Activated naive CD4-positive, alpha-beta T cell (primary cell): Measurements from ENCODE around the gene RNF152.
"Not testable (repeated sequence)": the region's sequence is repeated elsewhere in the genome, so short reads cannot be mapped to it uniquely, and the experiment has no call there.

Experiments
- DNase-seq, 4 experiments: peaks; one replicate each; lab custom pipeline; 2025; lab: John Stamatoyannopoulos, UW

The RNF152 gene

GRCh38 chr18:61821748-61822147 is 71.1 kb downstream of the RNF152 start:
- no peak for DNase-seq

DNA sequence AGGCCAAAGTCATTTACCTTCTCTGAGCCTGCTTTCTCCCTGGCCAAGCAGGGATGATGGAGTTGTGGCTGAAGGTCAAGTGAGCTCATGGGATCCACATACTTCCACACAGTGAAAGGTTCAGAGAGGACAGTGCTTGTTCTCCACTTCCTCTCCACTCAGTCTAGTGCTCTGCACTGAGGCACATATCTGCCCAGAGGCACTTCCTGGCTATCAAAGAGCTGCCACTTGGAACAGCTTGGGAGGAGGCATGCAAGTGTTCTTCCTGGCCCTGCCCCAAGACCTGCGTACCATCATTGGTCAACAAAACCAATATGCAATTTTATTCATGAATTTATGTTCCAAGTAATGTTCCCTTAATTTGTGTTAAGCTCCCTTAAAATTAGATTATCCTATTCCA is 71.9 kb downstream of the RNF152 start:
- DNase-seq, result no peak

DNA sequence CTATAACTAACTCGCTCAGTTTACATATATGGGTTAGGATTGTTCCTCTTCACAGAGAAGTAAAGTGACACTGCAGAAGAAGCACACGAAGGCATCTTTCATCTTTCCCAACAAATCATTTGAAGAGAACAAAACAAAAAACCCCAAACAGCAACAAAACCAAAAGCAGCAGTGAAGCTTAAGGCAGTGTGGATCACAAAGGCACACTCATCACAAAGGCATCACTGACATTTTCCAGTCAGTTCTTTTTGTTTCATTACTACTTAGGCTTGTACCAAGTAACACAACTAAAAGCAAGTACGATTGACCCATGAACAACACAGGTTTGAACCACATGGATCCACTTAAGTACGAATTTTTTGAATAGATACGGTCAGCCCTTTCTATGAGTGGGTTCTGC is 75.7 kb downstream of the RNF152 start:
- no peak for DNase-seq

GRCh38 chr18:61815885-61816470 is 76.8 kb downstream of the RNF152 start:
- DNase-seq, result no peak

GRCh38 chr18:61808286-61808685 is 84.5 kb downstream of the RNF152 start:
- no peak for DNase-seq

- no peak for DNase-seq
Measured at GRCh38 chr18:61803393-61803792, 89.4 kb downstream of the RNF152 start.

DNA sequence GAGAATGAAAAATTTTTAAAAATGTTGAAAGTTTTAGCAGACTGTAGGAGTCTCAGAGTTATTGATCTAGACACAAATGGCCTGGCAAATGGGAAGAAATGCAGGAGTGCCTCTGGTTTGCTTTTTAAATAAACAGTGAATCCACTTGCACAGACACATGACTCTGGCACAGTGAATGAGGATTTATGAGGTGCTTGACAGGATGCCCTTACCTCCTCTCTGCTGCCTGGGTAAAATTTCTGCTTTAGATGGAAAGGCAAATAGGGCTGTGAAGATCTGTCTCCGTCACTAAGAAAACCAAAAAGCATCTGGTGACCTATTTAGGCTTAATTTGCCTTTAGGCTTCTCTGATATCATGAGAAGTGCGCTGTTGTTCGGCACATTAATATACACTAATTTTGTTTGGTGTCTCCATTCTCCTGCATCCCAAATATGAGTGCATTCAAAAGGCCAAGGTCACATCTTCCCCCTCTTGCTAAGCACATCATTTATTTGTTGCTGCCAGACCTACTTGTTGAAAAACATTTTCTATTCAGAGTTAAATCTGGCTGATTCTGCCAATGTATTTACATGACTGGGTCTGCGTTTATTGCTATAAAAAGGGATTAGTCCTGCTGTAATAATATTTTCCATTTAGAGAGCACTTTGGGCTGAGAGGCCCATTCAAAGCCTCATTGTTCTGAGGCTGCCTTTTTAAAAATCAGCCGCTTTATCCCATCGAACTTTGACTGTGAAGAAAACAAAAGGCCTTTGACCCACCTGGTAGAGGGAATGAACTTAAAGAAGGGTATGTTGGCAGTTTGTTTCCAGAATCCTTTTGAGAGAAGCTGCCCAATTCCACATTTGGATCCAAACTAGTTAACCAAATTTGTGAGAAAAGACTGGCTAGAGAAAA is 94.9 kb downstream of the RNF152 start:
- DNase-seq, result no peak

DNA sequence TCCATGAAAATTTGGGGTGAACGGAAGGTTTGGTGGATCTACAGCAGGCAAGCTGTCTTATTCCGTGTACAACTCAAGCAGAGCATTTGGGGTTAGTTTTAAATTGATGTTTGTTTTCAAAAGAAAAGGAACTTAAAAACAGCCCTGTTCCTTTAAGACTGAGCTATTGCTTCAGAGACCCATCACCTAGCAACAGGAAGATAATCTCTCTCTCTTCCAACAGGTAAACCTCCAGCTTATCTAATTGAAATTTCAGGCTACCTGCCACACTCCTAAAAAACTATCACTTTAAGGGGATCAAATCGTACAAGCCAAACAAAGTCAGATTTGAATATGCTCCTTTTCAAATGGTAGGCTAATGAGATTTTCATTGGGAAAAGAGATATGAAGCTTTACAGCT is 101.8 kb downstream of the RNF152 start:
- no peak for DNase-seq

DNA sequence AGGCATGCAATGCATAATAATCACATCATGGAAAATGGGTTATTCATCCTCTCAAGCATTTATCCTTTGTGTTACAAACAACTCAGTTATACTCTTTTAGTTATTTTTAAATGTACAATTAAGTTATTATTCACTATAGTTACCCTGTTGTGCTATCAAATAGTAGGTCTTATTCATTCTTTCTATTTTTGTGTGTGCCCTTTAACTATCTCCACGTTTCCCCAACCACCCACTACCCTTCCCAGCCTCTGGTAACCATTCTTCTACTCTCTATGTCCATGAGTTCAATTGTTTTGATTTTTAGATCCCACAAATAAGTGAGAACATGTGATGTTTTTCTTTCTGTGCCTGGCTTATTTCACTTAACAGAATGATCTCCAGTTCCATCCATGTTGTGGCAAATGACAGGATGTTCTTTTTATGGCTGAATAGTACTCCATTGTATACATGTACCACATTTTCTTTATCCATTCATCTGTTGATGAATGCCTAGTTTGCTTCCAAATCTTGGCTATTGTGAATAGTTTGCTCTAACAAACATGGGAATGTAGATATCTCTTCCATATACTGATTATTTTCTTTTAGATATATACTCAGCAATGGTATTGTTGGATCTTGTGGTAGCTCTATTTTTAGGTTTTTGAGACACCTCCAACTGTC is 105.7 kb downstream of the RNF152 start:
- DNase-seq, result not testable (repeated sequence)

DNA sequence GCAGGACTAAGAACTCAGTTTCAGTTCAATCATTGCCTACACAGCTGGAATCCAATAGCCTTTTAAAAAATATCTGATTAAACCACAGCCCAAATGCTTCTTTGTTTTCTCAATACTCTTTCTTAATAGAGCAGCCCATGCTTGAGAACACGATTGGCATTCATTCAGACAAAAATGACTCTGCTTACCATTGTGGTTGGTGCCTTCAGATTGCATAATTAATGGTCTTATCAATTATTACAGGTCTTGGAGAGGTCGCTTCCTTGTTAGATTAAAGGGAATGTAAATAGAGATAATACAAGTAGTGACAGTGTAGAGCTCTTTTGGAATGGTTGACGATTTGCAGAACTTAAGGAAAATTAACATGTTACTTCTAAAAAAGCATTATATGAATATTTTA is 107.2 kb downstream of the RNF152 start:
- DNase-seq, result no peak

DNA sequence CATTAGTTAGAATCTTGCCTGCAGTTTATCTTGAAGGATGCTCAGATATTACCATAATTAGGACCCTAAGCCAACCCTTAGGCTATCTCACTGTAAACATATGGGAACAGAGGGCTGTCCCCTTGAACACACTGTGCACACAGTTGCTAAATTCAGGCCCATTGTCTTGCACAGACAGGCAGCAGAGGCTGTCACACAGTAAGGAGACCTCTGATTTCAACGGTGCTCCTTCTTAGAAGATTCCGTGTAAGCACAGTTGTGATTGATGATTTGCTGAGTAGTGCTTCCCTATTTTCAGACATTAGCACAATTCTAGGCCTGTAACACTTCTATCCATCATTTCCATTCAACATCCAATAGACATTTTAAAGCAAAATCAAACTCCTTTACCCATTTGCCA is 108.0 kb downstream of the RNF152 start:
- DNase-seq, result no peak

DNA sequence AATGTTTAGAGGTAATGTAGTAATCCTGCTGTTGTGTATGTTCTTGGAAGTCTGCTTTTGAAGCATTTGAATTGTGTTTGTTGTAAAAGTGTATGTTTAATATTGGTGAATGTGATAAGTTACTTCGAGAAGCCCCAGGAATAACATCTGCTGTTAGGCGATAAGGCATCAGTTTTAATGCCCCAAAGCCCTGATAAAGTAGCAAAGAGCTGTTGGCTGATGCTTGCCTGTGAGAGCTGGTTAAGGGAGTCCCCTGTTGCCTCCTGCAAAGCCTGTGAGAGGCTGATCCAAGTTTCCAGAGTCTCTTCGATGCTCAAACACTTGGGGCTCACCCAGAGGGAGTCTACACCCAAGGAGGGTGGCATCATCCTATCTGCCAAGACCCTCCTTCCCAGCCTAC is 110.3 kb downstream of the RNF152 start:
- no peak for DNase-seq

DNA sequence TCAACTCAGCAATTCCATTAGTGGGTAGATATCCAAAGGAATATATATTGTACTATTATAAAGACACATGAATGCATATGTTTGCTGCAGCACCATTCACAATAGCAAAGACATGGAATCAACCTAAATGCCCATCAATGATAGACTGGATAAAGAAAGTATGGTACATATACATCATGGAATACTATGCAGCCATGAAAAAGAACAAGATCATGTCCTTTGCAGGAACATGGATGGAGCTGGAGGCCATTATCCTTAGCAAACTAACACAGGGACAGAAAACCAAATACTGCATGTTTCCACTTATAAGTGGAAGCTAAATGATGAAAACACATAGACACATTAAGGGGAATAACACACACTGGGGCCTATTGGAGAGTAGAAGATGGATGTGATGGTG is 116.6 kb downstream of the RNF152 start:
- DNase-seq, result not testable (repeated sequence)

DNA sequence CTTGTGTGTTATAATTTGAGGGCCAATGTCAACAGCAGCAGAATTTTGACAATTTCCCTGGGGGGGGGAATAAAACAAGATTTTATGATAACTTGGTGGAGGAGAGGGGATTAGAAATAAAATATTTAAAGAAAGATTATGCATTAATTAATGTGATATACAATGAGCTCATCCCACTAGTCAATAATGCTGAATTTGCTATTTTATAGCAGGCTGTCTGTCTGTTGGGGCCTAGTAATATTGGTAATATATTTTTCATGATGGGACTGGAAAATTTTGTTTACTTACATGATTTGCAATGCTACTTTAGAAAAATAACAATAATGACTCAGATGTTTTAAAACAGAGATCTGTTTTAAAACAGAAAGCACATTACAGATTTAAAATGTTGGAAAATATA is 118.0 kb downstream of the RNF152 start:
- DNase-seq, result no peak

DNA sequence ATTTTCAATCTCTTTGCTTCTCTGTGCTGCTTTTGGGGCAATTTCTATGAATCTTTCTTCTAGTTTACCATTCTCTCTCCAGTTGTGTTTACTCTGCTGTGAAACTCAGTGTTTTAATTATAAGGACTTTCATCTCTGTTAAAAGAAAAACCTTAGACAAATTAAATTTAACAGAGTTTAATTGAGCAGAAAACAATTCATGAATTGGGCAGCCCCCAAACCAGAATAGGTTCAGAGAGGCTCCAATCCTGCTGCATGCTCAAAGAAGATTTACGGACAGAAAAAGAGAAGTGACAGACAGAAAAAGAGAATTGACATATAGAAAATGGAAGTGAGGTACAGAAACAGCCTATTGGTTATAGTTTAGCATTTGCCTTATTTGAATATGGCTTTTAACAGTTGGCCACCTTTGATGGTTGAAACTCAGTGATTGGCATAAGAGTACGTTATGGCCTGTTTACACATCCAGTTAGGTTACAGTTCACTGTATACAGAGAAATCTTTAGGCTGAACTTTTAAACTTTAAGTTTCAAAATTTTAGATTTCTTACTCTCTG is 120.4 kb downstream of the RNF152 start:
- no peak for DNase-seq

GRCh38 chr18:61771861-61772260 is 120.9 kb downstream of the RNF152 start:
- no peak for DNase-seq

GRCh38 chr18:61770279-61770678 is 122.5 kb downstream of the RNF152 start:
- DNase-seq, result no peak

DNA sequence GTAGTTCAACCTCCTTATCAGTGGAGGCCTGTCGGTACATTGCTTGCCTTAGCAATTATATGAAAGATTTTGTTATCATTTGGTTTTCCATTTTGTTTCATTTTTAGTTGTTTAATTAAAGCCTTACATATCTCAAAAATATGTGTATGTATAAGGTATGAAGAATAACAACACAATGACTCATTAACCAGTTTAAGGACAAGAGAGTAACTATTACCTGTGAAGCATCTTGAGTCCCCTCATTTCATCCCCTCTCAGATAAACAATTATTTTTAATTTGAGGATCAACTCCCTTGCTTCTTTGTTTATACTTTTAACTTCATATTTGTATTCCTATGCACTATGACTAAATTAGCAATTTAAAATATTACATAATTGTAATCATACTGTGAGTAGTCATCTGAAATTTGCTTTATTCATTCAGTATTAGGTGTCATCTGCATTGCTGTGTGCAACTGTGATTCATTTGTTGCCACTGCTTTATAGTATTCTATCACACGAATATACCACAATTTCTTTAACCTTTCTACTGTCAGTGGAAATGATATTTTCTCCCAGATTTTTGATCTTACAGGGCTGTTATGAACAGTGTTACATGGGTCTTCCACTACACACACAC is 126.4 kb downstream of the RNF152 start:
- no peak for DNase-seq

GRCh38 chr18:61765097-61765496 is 127.7 kb downstream of the RNF152 start:
- DNase-seq, result no peak

- no peak for DNase-seq
Measured at GRCh38 chr18:61764381-61764780, 128.4 kb downstream of the RNF152 start.

GRCh38 chr18:61761875-61762274 is 130.9 kb downstream of the RNF152 start:
- no peak for DNase-seq
